ENCODE measurements around the gene TMEM123.
"Not testable (repeated sequence)": the region's sequence is repeated elsewhere in the genome, so short reads cannot be mapped to it uniquely, and the experiment has no call there.

- TF ChIP-seq CTCF, POLR2A (IDR thresholded peaks at IDR 0.05): not testable (repeated sequence)
Observed at GRCh38 chr11:102433571-102433970, 19.0 kb downstream of the TMEM123 start.
